BJ (cell line): ENCODE results near the gene SLIT3. TPM values are rescaled to one million over a fixed set of nuclear protein-coding genes. Genes with fewer than 3 reads are reported as not detected.

Experiments
- CTCF ChIA-PET: fragments of 350-600 bp; formaldehyde crosslinking; extraction: SDS; loops from one replicate; lab custom pipeline; 2021; ENCODE audit warnings: antibody characterized with exemption, inconsistent platforms; lab: Yijun Ruan, JAX
- POLR2A ChIA-PET: fragments of 300-600 bp; sonication (Branson Sonifier 250); formaldehyde crosslinking; extraction: SDS; loops from one replicate; lab custom pipeline; 2021; ENCODE audit warnings: antibody characterized with exemption; lab: Charles Lee
- DNase-seq: peaks from one replicate; pipeline ENCODE4 v3.0.0-alpha.2; 2011; ENCODE audit warnings: low read depth
- H3K27me3 ChIP-seq: 2 replicates; pipeline ENCODE4 v1.6.0; 2011; ENCODE audit warnings: low read length; ENCODE audit not compliant: control insufficient read depth, insufficient read depth
- H3K36me3 ChIP-seq: 2 replicates; pipeline ENCODE4 v1.5.1; 2011; ENCODE audit warnings: low read length; ENCODE audit not compliant: control insufficient read depth, insufficient read depth
- H3K4me3 ChIP-seq: 2 replicates; pipeline ENCODE4 v1.5.1; 2011; ENCODE audit warnings: low read depth, mild to moderate bottlenecking, control low read depth, low read length
- CTCF ChIP-seq: IDR thresholded peaks from 2 replicates; pipeline ENCODE4 v1.5.1; 2011; ENCODE audit warnings: low read depth, mild to moderate bottlenecking, control low read depth, inconsistent platforms, low read length, moderate library complexity; ENCODE audit not compliant: insufficient read depth
- polyA plus RNA-seq: library from polyadenylated mRNA; depleted of rRNA; stranded (reverse); fragments of >200 nt; gene quantifications from 2 replicates; pipeline ENCODE4 v1.2.3, GENCODE V29; 2011

The SLIT3 gene
- polyA plus RNA-seq, 1 experiment, result 26.8 TPM

- POLR2A ChIA-PET, result no interaction called here
- CTCF ChIA-PET, result interaction anchor here (1.2 kb wide), 1 partner anchor 11 kb away, joined by 3 read pairs; no protein-coding TSS in a partner anchor
- no peaks in the 10 kb centered on the region; the same call in 1 of the 2 replicates for H3K36me3 ChIP-seq
- TF ChIP-seq CTCF, result no peak
- DNase-seq, result no peak
- H3K4me3 ChIP-seq, result no peak overlapping the region
- no peaks in the 10 kb centered on the region; the same call in 1 of the 2 replicates for H3K27me3 ChIP-seq
Observed at GRCh38 chr5:168659286-168659847, 641.6 kb downstream of the SLIT3 start.

GRCh38 chr5:168658394-168658793 lies 642.5 kb downstream of the SLIT3 start:
- POLR2A ChIA-PET, result no interaction called here
- TF ChIP-seq CTCF, result no peak
- H3K4me3 ChIP-seq, result no peak overlapping the region

GRCh38 chr5:168656633-168657032 lies 644.3 kb downstream of the SLIT3 start:
- POLR2A ChIA-PET, result no interaction called here
- no peak for TF ChIP-seq CTCF
- no peaks in the 10 kb centered on the region for H3K27me3 ChIP-seq
- peak; percentile 8 for DNase-seq
- H3K36me3 ChIP-seq, result no peaks in the 10 kb centered on the region
- CTCF ChIA-PET, result interaction anchor here (1.2 kb wide), 1 partner anchor 11 kb away, joined by 3 read pairs; no protein-coding TSS in a partner anchor
- no peak overlapping the region for H3K4me3 ChIP-seq

More at GRCh38 chr5:168658394-168658793, 642.5 kb downstream of the SLIT3 start:
- DNase-seq, result no peak
- H3K36me3 ChIP-seq, result no peaks in the 10 kb centered on the region; the same call in 1 of the 2 replicates
- CTCF ChIA-PET, result no interaction called here
- no peaks in the 10 kb centered on the region; the same call in 1 of the 2 replicates for H3K27me3 ChIP-seq

DNA sequence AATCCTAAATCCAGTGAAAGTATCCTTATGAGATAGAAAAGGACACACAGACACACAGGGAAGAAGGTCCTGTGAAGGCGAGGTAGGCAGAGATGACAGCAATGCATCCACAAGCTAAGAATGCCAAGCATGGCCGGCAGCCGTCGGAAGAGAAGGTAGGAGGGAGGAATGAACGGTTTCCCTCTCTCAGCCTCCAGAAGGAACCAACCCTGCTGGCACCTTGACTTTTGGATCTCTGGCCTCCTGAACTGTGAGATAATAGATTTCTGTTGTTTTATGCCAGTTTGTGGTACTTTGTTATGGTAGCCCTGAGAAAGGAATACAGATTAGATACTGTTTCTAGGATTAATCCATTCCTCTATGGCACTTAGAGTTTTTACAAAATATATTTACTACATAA lies 645.6 kb downstream of the SLIT3 start:
- DNase-seq, result no peak
- ChIA-PET POLR2A (no interaction called here), CTCF (no interaction called here)
- TF ChIP-seq CTCF, result no peak
- H3K4me3 ChIP-seq, result no peak overlapping the region
- no peaks in the 10 kb centered on the region for H3K36me3 ChIP-seq
- no peaks in the 10 kb centered on the region for H3K27me3 ChIP-seq

- H3K36me3 ChIP-seq, result no peaks in the 10 kb centered on the region
- POLR2A ChIA-PET, result interaction anchor here (0.6 kb wide), 1 partner anchor 348 kb away, joined by 3 read pairs; no protein-coding TSS in a partner anchor
- H3K27me3 ChIP-seq, result no peaks in the 10 kb centered on the region
- DNase-seq, result peak; percentile 42
- H3K4me3 ChIP-seq, result no peak overlapping the region
- CTCF ChIA-PET, result interaction anchor here (1.4 kb wide), 1 partner anchor 168 kb away, joined by 3 read pairs; the partner anchor contains the start of gene RARS1
- no peak for TF ChIP-seq CTCF
Observed at GRCh38 chr5:168654211-168654721, 646.7 kb downstream of the SLIT3 start.
